HCEC 1CT (cell line): ENCODE data around the gene C22orf23.

Experiments used
- DNase-seq: peaks from one replicate; pipeline ENCODE4 v3.0.0-alpha.2; 2017

The C22orf23 gene

DNA sequence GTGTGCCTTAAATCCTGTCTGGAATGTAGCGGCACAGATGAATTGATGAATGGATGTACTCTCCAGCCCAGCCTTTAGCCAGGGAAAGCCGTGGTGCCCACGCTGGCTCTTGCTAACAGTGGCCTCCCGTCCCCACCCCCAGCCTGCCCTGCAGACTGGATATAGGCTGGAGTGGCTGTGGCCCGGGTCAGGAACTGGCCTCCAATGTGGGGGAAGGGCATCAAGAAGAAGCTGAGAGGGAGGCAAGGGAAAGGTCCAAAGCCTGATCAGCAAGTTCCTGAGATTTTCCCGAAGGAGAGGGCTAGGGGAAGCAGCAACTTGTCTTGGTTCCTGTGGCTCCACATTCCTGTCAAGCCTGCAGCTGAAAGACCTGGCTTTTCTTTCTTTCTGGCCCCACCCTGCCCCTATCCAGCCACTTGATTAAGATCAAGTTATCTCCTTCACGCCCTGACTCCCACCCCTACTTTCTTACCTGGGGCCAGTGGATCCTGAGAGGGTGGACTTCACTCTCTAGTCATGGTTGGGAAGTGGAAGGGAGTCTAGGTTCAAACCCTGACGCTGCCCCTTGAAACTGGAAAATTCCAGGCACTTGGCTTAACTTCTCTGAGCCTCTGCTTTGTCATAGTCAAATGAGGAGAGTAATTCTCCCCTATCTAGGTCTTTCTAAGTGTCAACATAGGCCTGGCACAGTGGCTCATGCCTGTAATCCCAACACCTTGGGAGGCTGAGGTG, 58.3 kb downstream of the C22orf23 start:
- DNase-seq = no peak

- no peak for DNase-seq
These were observed 59.8 kb downstream of the C22orf23 start for GRCh38 chr22:37893583-37893983.
